ENCODE measurements around the gene TLR8. TPM values are rescaled to one million over a fixed set of nuclear protein-coding genes. Genes with fewer than 3 reads are reported as not detected.

TLR8 gene
- total and polyA plus RNA-seq, 4 donors: 0.23 to 2.1 (median 0.50) TPM

DNA sequence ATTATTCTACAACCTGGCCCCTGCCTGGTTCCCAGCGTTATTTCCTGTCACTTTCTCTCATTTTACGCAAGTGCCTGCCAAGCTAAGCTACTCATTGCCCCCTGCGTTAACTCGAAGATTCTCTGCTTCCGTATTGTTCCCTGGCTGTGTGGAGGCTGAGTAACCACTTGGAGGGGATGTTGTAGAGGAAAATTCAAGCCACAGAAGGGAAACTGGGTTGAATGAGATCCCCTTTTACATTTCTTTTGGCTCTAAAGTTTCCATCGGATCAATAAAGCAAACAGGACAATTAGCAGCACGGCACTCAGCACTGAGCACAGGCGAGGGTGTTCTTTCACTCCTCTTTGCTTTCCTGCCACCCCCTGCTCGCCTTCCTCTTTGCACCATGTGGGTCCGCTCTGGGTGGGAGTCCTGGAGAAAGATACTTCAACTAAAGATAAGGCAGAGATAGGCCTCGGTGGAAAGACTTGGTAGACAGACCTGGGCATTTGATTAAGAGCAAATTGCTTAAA is 64.3 kb downstream of the TLR8 start:
- H3K36me3 ChIP-seq (ENCODE audit: control insufficient read depth, insufficient read depth, low read length): no peaks in the 10 kb centered on the region
- peaks cover 14% of the 10 kb centered on the region for H3K27me3 ChIP-seq (ENCODE audit: control insufficient read depth, insufficient read depth, low read length)
- no peak overlapping the region for H3K4me3 ChIP-seq (ENCODE audit: low read depth, low read length)
- peak in 2 of 6 donors; percentile 83 to 90 for DNase-seq (ENCODE audit: low read depth in 4 of 6, low spot score in 6 of 6)
- H3K9me3 ChIP-seq (ENCODE audit: control insufficient read depth, insufficient read depth, low read length): no peaks in the 10 kb centered on the region
- peaks cover 14% of the 10 kb centered on the region for H3K4me1 ChIP-seq (ENCODE audit: control insufficient read depth, insufficient read depth, low read length)
- H3K27ac ChIP-seq (ENCODE audit: low read depth, low read length): peak overlapping the region; percentile 19
- 0% methylated on average over 1 of the region's 11 CpGs for WGBS (ENCODE audit: insufficient coverage)

DNA sequence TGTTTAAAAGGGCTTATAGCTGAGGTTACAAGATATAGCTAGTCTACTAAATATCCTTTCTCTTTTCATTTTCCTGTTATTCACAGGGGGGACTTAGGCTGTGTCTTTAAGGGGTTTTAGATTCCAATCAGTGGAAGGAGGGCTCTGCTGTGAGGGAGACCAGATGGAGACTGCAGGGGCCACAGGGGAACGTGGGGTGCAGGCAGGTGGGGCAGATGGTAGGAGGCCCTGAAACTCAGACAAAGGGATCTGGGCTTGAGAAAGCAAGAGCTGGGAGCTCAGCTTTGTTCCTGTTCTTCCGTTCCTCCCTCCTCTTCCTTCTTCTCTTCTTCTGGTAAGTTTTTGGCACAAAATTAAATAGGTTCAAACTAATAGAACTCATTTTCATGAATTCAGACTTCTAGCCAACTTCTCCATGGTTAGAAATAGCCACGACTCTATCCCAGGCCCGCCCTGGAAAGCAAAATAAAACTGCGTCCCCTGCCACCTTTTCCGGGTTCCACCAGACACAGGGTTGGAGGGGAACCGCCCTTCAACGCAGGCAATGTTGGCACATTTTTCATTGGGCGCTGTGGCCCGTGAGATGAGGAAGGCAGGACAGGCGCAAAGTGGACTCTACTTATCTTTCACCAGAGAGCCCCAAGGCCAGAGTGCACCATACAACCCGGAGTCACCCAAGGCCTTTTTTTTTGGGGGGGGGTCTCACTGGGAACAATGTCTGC is 65.0 kb downstream of the TLR8 start:
- Histone ChIP-seq H3K9me3 (ENCODE audit: control insufficient read depth, insufficient read depth, low read length) (no peaks in the 10 kb centered on the region), H3K27me3 (ENCODE audit: control insufficient read depth, insufficient read depth, low read length) (peaks cover 19% of the 10 kb centered on the region), H3K4me1 (ENCODE audit: control insufficient read depth, insufficient read depth, low read length) (peaks cover 14% of the 10 kb centered on the region), H3K4me3 (ENCODE audit: low read depth, low read length) (no peak overlapping the region), H3K36me3 (ENCODE audit: control insufficient read depth, insufficient read depth, low read length) (no peaks in the 10 kb centered on the region), H3K27ac (ENCODE audit: low read depth, low read length) (peak overlapping the region; percentile 19)
- 89% methylated on average over 9 of the region's 12 CpGs for WGBS (ENCODE audit: insufficient coverage)
- no peak for DNase-seq (ENCODE audit: low read depth in 4 of 6, low spot score in 6 of 6)

DNA sequence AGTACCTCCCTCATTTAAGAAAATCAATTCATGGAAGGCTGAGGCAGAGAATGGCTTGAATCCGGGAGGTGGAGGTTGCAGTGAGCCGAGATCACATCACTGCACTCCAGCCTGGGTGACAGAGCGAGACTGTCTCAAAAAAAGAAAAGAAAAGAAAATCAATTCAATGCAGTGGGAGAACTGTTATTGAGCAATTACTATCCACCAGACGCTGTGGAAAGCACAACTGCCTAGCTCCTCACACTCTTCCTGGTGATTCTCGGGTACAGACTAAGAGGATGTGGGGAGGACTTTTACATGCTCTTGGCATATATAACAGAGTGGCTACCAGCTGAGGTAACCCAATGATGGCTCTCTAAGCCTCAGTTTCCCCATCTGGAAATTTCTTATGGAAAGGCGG is 65.8 kb downstream of the TLR8 start:
- peaks cover 19% of the 10 kb centered on the region for H3K27me3 ChIP-seq (ENCODE audit: control insufficient read depth, insufficient read depth, low read length)
- WGBS (ENCODE audit: insufficient coverage): 83% methylated on average over 1 of the region's 6 CpGs

More for the DNA sequence above, 65.8 kb downstream of the TLR8 start:
- Histone ChIP-seq H3K27ac (ENCODE audit: low read depth, low read length) (no peak overlapping the region), H3K9me3 (ENCODE audit: control insufficient read depth, insufficient read depth, low read length) (no peaks in the 10 kb centered on the region), H3K36me3 (ENCODE audit: control insufficient read depth, insufficient read depth, low read length) (no peaks in the 10 kb centered on the region), H3K4me3 (ENCODE audit: low read depth, low read length) (no peak overlapping the region), H3K4me1 (ENCODE audit: control insufficient read depth, insufficient read depth, low read length) (peaks cover 14% of the 10 kb centered on the region)
- no peak for DNase-seq (ENCODE audit: low read depth in 4 of 6, low spot score in 6 of 6)

Other genes with a start within 250 kb of the TLR8 start
- gene PRPS2, start 115.2 kb upstream of the TLR8 start, total RNA-seq: 10 to 100 TPM; 15.0 to 16.2 TPM
- gene PRPS2, start 115.2 kb upstream of the TLR8 start, polyA plus RNA-seq (ENCODE audit: insufficient read length in 2 of 2): 10 to 100 TPM; 15.4 to 20.7 TPM
- 1 to 10 TPM; 2.4 to 7.3 TPM for gene TLR7, start 39.5 kb upstream of the TLR8 start, total RNA-seq
- 1 to 10 TPM; 1.6 to 4.6 TPM for gene TLR7, start 39.5 kb upstream of the TLR8 start, polyA plus RNA-seq (ENCODE audit: insufficient read length in 2 of 2)
- gene TMSB4X, start 68.5 kb downstream of the TLR8 start, total RNA-seq: 1,000 to 10,000 TPM; 2,806 to 3,659 TPM
- 1,000 to 10,000 TPM; 2,440 to 2,610 TPM for gene TMSB4X, start 68.5 kb downstream of the TLR8 start, polyA plus RNA-seq (ENCODE audit: insufficient read length in 2 of 2)
- gene FAM9C, start 138.0 kb downstream of the TLR8 start, total RNA-seq: under 1 TPM in 1 of 2 donors, not detected in 1; 0.10 TPM
- under 1 TPM; 0.24 to 0.38 TPM for gene FAM9C, start 138.0 kb downstream of the TLR8 start, polyA plus RNA-seq (ENCODE audit: insufficient read length in 2 of 2)